Measurements from ENCODE around the gene IRX4. TPM values are rescaled to one million over a fixed set of nuclear protein-coding genes. Genes with fewer than 3 reads are reported as not detected.

The IRX4 gene
- total RNA-seq, 1 donor from 2014 or later: 0.68 TPM

GRCh38 chr5:1913578-1913977 lies 30.9 kb upstream of the IRX4 start:
- peaks cover 47% of the 10 kb centered on the region for H3K27me3 Mint-ChIP-seq (ENCODE audit: low read depth, unreplicated experiment)
- TF ChIP-seq, protein P1, sequence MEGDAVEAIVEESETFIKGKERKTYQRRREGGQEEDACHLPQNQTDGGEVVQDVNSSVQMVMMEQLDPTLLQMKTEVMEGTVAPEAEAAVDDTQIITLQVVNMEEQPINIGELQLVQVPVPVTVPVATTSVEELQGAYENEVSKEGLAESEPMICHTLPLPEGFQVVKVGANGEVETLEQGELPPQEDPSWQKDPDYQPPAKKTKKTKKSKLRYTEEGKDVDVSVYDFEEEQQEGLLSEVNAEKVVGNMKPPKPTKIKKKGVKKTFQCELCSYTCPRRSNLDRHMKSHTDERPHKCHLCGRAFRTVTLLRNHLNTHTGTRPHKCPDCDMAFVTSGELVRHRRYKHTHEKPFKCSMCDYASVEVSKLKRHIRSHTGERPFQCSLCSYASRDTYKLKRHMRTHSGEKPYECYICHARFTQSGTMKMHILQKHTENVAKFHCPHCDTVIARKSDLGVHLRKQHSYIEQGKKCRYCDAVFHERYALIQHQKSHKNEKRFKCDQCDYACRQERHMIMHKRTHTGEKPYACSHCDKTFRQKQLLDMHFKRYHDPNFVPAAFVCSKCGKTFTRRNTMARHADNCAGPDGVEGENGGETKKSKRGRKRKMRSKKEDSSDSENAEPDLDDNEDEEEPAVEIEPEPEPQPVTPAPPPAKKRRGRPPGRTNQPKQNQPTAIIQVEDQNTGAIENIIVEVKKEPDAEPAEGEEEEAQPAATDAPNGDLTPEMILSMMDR (IDR thresholded peaks at IDR 0.05; ENCODE audit: insufficient read depth, low read depth, low read length): no peak
- no peak for TF ChIP-seq EZH2 (IDR thresholded peaks at IDR 0.05; ENCODE audit: insufficient read depth, low read length)
- H3K36me3 ChIP-seq (ENCODE audit: insufficient read depth, low read length): no peaks in the 10 kb centered on the region
- H3K27ac ChIP-seq (ENCODE audit: low read depth, low read length): no peak overlapping the region
- FAIRE-seq (no peak), DNase-seq (ENCODE audit: low read depth) (no peak)
- H3K27me3 ChIP-seq (ENCODE audit: insufficient read depth, low read length): no peaks in the 10 kb centered on the region
- H3K4me1 ChIP-seq (ENCODE audit: insufficient read depth, low read length): no peaks in the 10 kb centered on the region
- no peak overlapping the region for H3K4me2 ChIP-seq (ENCODE audit: low read length)
- no peaks in the 10 kb centered on the region for H3K36me3 Mint-ChIP-seq (ENCODE audit: low read depth, unreplicated experiment)
- H3K79me2 ChIP-seq (ENCODE audit: insufficient read depth, low read length): no peaks in the 10 kb centered on the region
- no peak overlapping the region for H3K4me3 Mint-ChIP-seq (ENCODE audit: unreplicated experiment)
- no peak overlapping the region for H3K27ac Mint-ChIP-seq (ENCODE audit: unreplicated experiment)
- peaks cover 12% of the 10 kb centered on the region for H3K9me3 Mint-ChIP-seq (ENCODE audit: unreplicated experiment)
- H3K9me3 ChIP-seq (ENCODE audit: insufficient read depth, low read depth, low read length): no peaks in the 10 kb centered on the region
- H3K4me3 ChIP-seq (ENCODE audit: insufficient read depth, low read depth, low read length): no peak overlapping the region
- H4K20me1 ChIP-seq (ENCODE audit: insufficient read depth, low read length): no peaks in the 10 kb centered on the region
- H3K9ac ChIP-seq (ENCODE audit: low read length): no peak overlapping the region
- no peak overlapping the region for H2AFZ ChIP-seq (ENCODE audit: low read depth, low read length)
- no peaks in the 10 kb centered on the region for H3K4me1 Mint-ChIP-seq (ENCODE audit: low read depth, unreplicated experiment)

- FAIRE-seq: no peak
- H3K36me3 ChIP-seq (ENCODE audit: insufficient read depth, low read length): no peaks in the 10 kb centered on the region
- no peak for DNase-seq (ENCODE audit: low read depth)
- TF ChIP-seq, protein P1 (IDR thresholded peaks at IDR 0.05; ENCODE audit: insufficient read depth, low read depth, low read length): no peak
- TF ChIP-seq EZH2 (IDR thresholded peaks at IDR 0.05; ENCODE audit: insufficient read depth, low read length): no peak
- no peaks in the 10 kb centered on the region for H3K79me2 ChIP-seq (ENCODE audit: insufficient read depth, low read length)
- no peaks in the 10 kb centered on the region for H3K4me1 ChIP-seq (ENCODE audit: insufficient read depth, low read length)
- H3K4me1 Mint-ChIP-seq (ENCODE audit: low read depth, unreplicated experiment): no peaks in the 10 kb centered on the region
- no peaks in the 10 kb centered on the region for H3K36me3 Mint-ChIP-seq (ENCODE audit: low read depth, unreplicated experiment)
- H2AFZ ChIP-seq (ENCODE audit: low read depth, low read length): no peak overlapping the region
- no peaks in the 10 kb centered on the region for H3K27me3 ChIP-seq (ENCODE audit: insufficient read depth, low read length)
- H4K20me1 ChIP-seq (ENCODE audit: insufficient read depth, low read length): no peaks in the 10 kb centered on the region
- no peaks in the 10 kb centered on the region for H3K9me3 ChIP-seq (ENCODE audit: insufficient read depth, low read depth, low read length)
- H3K9ac ChIP-seq (ENCODE audit: low read length): no peak overlapping the region
- H3K4me3 Mint-ChIP-seq (ENCODE audit: unreplicated experiment): no peak overlapping the region
- H3K4me2 ChIP-seq (ENCODE audit: low read length): no peak overlapping the region
- no peak overlapping the region for H3K27ac Mint-ChIP-seq (ENCODE audit: unreplicated experiment)
- peaks cover 12% of the 10 kb centered on the region for H3K9me3 Mint-ChIP-seq (ENCODE audit: unreplicated experiment)
- no peak overlapping the region for H3K4me3 ChIP-seq (ENCODE audit: insufficient read depth, low read depth, low read length)
- H3K27me3 Mint-ChIP-seq (ENCODE audit: low read depth, unreplicated experiment): peaks cover 48% of the 10 kb centered on the region
- no peak overlapping the region for H3K27ac ChIP-seq (ENCODE audit: low read depth, low read length)
These were observed 30.3 kb upstream of the IRX4 start for GRCh38 chr5:1912951-1913565.

- TF ChIP-seq EZH2 (IDR thresholded peaks at IDR 0.05; ENCODE audit: insufficient read depth, low read length): no peak
- TF ChIP-seq, protein P1 (IDR thresholded peaks at IDR 0.05; ENCODE audit: insufficient read depth, low read depth, low read length): no peak
- no peaks in the 10 kb centered on the region for H4K20me1 ChIP-seq (ENCODE audit: insufficient read depth, low read length)
- no peak overlapping the region for H3K4me3 Mint-ChIP-seq (ENCODE audit: unreplicated experiment)
- no peaks in the 10 kb centered on the region for H3K9me3 ChIP-seq (ENCODE audit: insufficient read depth, low read depth, low read length)
- no peak overlapping the region for H3K27ac ChIP-seq (ENCODE audit: low read depth, low read length)
- no peaks in the 10 kb centered on the region for H3K27me3 ChIP-seq (ENCODE audit: insufficient read depth, low read length)
- no peaks in the 10 kb centered on the region for H3K36me3 Mint-ChIP-seq (ENCODE audit: low read depth, unreplicated experiment)
- no peak overlapping the region for H3K4me3 ChIP-seq (ENCODE audit: insufficient read depth, low read depth, low read length)
- DNase-seq (ENCODE audit: low read depth) (no peak), FAIRE-seq (no peak)
- H3K36me3 ChIP-seq (ENCODE audit: insufficient read depth, low read length): no peaks in the 10 kb centered on the region
- H3K4me1 ChIP-seq (ENCODE audit: insufficient read depth, low read length): no peaks in the 10 kb centered on the region
- no peak overlapping the region for H3K27ac Mint-ChIP-seq (ENCODE audit: unreplicated experiment)
- H3K9ac ChIP-seq (ENCODE audit: low read length): no peak overlapping the region
- no peaks in the 10 kb centered on the region for H3K79me2 ChIP-seq (ENCODE audit: insufficient read depth, low read length)
- H2AFZ ChIP-seq (ENCODE audit: low read depth, low read length): no peak overlapping the region
- peaks cover 43% of the 10 kb centered on the region for H3K27me3 Mint-ChIP-seq (ENCODE audit: low read depth, unreplicated experiment)
- H3K4me1 Mint-ChIP-seq (ENCODE audit: low read depth, unreplicated experiment): no peaks in the 10 kb centered on the region
- H3K9me3 Mint-ChIP-seq (ENCODE audit: unreplicated experiment): peaks cover 12% of the 10 kb centered on the region
- no peak overlapping the region for H3K4me2 ChIP-seq (ENCODE audit: low read length)
These were observed 29.1 kb upstream of the IRX4 start for GRCh38 chr5:1911773-1912235.
